ENCODE results near the gene C2orf76.

DNA sequence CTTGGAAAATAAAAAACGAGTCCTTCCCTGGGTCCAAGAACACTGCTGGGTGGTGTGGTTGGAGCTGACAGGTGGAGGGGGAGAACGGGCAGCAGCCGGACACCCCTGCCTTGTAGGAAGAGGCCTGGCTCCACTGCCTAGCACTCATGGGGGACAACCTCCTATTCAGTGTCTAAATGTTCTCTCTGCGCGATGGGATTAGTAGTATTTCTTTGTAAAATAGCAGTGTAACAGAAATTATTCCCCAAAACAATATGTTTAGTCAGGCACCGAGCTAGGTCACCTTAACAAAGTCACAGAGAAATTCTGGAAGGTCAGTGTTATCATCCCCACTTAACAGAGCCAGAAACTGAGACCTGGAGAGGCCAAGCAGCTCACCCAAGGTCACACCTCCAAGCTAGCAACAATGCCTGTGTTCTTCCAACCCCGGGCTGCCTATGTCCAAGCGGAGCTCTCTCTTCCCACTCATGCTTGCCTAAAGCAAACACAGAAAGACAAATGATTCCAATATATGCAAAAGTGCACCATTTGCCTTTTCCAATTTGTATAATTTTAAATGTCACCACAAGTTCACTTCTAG lies 75.0 kb downstream of the C2orf76 start:
- TF ChIP-seq CTCF (IDR thresholded peaks at IDR 0.05) (no peak), POLR2A (IDR thresholded peaks at IDR 0.05) (no peak)

Data from thyroid gland (tissue), 4 donors.